ENCODE results near the gene GATA2. TPM values are rescaled to one million over a fixed set of nuclear protein-coding genes. Genes with fewer than 3 reads are reported as not detected.

GATA2 gene
- total and polyA plus RNA-seq, 2 experiments from 2014 or later, result 0.52 to 0.83 TPM

GRCh38 chr3:128532012-128532983 is 39.3 kb upstream of the GATA2 start:
- Histone ChIP-seq H3K27ac (ENCODE audit: low read depth) (no peak overlapping the region), H3F3A (replicated peaks; ENCODE audit: low read depth) (no peaks in the 10 kb centered on the region), H3K4me2 (no peak overlapping the region), H3K27me3 (ENCODE audit: insufficient read depth) (no peaks in the 10 kb centered on the region), H3K79me2 (replicated peaks; ENCODE audit: insufficient read depth) (no peaks in the 10 kb centered on the region), H3K4me3 (no peak overlapping the region), H4K20me1 (replicated peaks; ENCODE audit: insufficient read depth) (no peaks in the 10 kb centered on the region), H3K9me2 (ENCODE audit: insufficient read depth) (peaks cover 10% of the 10 kb centered on the region; the same call in 1 of the 2 replicates), H3K4me1 (ENCODE audit: insufficient read depth) (0 out of 2 replicates have a peak, but pooled peaks cover 3% of the 10 kb centered on the region), H3K36me3 (ENCODE audit: insufficient read depth) (no peaks in the 10 kb centered on the region), H2AFZ (peak overlapping the region; percentile 72)
- TF ChIP-seq EZH2 (IDR thresholded peaks at IDR 0.05; ENCODE audit: low read depth, unreplicated experiment) (no peak), STAT1 (IDR thresholded peaks at IDR 0.05; ENCODE audit: unreplicated experiment) (no peak), CTCF (conservative IDR thresholded peaks at IDR 0.05; ENCODE audit: low read depth in 2 of 2) (no peak), ZNF331 (CRISPR knock-in tag; IDR thresholded peaks at IDR 0.05; ENCODE audit: low read depth) (no peak), EZH2phosphoT487 (IDR thresholded peaks at IDR 0.05; ENCODE audit: unreplicated experiment) (no peak), ETS1 (IDR thresholded peaks at IDR 0.05) (no peak)
- DNase-seq (ENCODE audit: low spot score), result no peak
- H3K36me3 Mint-ChIP-seq (ENCODE audit: low read depth), result no peaks in the 10 kb centered on the region
- no peaks in the 10 kb centered on the region for H3K27me3 Mint-ChIP-seq (ENCODE audit: insufficient read depth, low read depth, poor library complexity)
- no peaks in the 10 kb centered on the region; the same call in 2 of the 3 replicates for H3K9me3 Mint-ChIP-seq
- H3K4me1 Mint-ChIP-seq, result peaks cover 8% of the 10 kb centered on the region; the same call in 2 of the 3 replicates
- peak; percentile 53 for ATAC-seq
- no peak overlapping the region for H3K4me3 Mint-ChIP-seq
- H3K27ac Mint-ChIP-seq, result no peak overlapping the region

- Histone ChIP-seq H4K20me1 (replicated peaks; ENCODE audit: insufficient read depth) (no peaks in the 10 kb centered on the region), H3K4me2 (no peak overlapping the region), H3K36me3 (ENCODE audit: insufficient read depth) (no peaks in the 10 kb centered on the region), H3K27me3 (ENCODE audit: insufficient read depth) (no peaks in the 10 kb centered on the region), H3K4me3 (no peak overlapping the region), H2AFZ (no peak overlapping the region), H3K79me2 (replicated peaks; ENCODE audit: insufficient read depth) (no peaks in the 10 kb centered on the region), H3K4me1 (ENCODE audit: insufficient read depth) (no peaks in the 10 kb centered on the region), H3K9me2 (ENCODE audit: insufficient read depth) (no peaks in the 10 kb centered on the region; the same call in 1 of the 2 replicates), H3F3A (replicated peaks; ENCODE audit: low read depth) (no peaks in the 10 kb centered on the region), H3K27ac (ENCODE audit: low read depth) (no peak overlapping the region)
- Mint-ChIP-seq H3K9me3 (no peaks in the 10 kb centered on the region), H3K27me3 (ENCODE audit: insufficient read depth, low read depth, poor library complexity) (peaks cover 10% of the 10 kb centered on the region), H3K36me3 (ENCODE audit: low read depth) (no peaks in the 10 kb centered on the region), H3K27ac (no peak overlapping the region), H3K4me3 (no peak overlapping the region), H3K4me1 (no peaks in the 10 kb centered on the region)
- TF ChIP-seq CTCF (conservative IDR thresholded peaks at IDR 0.05; ENCODE audit: low read depth in 2 of 2) (no peak), ZNF331 (CRISPR knock-in tag; IDR thresholded peaks at IDR 0.05; ENCODE audit: low read depth) (no peak), REST (IDR thresholded peaks at IDR 0.05; ENCODE audit: unreplicated experiment) (no peak)
- peak; percentile 43; the same call in 2 of the 3 replicates for ATAC-seq
- DNase-seq (ENCODE audit: low spot score), result no peak
These were observed 31.6 kb upstream of the GATA2 start for GRCh38 chr3:128524374-128525299.

Measured in GM23338 (cell line).